Activated CD4-positive, alpha-beta T cell treated with anti-CD3 and anti-CD28 coated beads, Interleukin-2, amount 50 U/mL, for 24 hours (primary cell): ENCODE measurements around the gene COPG2.
"Not testable (repeated sequence)": the region's sequence is repeated elsewhere in the genome, so short reads cannot be mapped to it uniquely, and the experiment has no call there.

Experiments used
- DNase-seq, 2 donors: peaks; one replicate each; pipeline ENCODE4 v3.0.0-alpha.2; 2020; ENCODE audit warnings: low read depth in 1 of 2, low spot score in 1 of 2

The COPG2 gene

DNA sequence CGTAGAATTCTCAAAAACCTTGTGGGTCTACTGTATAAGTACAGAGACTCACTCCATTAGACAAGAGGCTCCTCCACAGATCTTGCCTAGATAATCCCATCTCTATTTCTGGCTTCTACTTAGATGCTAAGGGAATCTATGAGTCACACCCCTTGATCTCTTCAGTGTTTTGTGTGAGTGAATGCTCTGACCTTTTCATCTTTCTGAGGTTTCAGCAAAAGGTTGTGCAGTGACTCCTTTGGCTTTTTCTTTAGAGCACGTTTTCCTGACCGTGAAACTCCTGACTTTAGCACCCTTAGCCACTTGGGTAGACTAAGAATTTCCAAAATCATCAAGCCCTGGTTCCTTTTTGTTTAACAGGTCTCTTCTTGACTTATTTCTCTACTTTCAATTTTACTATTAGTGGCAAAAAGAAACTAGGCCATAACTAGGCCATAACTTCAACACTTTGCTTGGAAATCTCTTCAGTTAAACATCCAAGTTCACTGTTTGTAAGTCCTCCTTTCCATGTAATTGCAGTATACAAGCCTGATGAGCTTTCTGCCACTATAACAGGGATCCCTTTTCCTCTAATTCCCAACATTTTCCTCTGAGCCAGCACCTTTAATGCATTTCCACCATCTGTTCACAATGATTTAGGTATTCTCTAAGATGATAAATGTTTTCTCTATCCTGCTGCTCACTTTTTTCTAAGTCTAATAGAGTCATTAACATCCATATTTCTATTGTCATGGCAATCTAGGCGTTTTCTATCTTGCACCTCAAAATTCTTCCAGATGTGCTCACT is 19.4 kb downstream of the COPG2 start:
- DNase-seq, result peak in 1 of 2 donors; percentile 32

DNA sequence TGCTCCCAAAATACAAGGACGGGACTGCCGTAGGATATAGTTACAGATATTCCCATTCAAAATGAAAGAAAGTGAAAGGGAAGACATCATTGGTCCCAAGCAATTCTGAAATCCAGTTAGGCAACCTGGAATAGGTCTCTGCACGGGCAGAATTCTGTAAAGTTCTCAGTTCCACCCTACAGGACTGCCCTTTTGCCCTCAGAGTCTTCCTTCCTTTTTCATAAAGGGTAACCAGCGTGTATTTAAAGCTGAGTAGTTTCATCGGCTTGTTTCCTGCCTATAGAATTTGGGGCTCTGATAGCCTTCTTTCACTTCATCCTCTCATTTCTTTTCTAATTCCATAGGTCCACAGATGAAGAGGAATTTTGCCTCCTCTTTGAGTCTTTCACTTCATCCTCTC is 20.0 kb downstream of the COPG2 start:
- DNase-seq, result no peak

- no peak for DNase-seq
Observed at GRCh38 chr7:130642383-130642782, 26.2 kb downstream of the COPG2 start.

- no peak for DNase-seq
Observed at GRCh38 chr7:130641497-130641896, 27.1 kb downstream of the COPG2 start.

DNA sequence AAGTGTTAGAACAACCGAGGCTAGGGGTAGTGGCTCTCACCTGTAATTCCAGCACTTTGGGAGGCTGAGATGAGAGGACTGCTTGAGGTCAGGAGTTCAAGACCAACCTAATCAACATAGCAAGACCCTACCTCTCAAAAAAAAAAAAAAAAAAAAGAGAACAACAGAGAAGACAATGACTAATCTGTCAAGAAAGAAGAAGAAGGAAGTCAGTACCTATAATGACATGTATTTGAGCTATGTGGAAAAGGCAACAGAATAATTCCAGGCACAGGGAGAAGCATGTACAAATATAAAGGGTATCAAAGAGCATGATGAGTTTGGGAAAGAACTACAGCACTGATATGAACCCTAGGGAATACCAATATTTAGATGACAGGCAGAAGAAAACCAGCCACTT is 27.5 kb downstream of the COPG2 start:
- no peak for DNase-seq

- DNase-seq, result no peak
Observed at GRCh38 chr7:130639388-130639787, 29.2 kb downstream of the COPG2 start.

- no peak for DNase-seq
Observed at GRCh38 chr7:130632111-130632510, 36.4 kb downstream of the COPG2 start.

- DNase-seq, result no peak
Observed at GRCh38 chr7:130628901-130629300, 39.6 kb downstream of the COPG2 start.

DNA sequence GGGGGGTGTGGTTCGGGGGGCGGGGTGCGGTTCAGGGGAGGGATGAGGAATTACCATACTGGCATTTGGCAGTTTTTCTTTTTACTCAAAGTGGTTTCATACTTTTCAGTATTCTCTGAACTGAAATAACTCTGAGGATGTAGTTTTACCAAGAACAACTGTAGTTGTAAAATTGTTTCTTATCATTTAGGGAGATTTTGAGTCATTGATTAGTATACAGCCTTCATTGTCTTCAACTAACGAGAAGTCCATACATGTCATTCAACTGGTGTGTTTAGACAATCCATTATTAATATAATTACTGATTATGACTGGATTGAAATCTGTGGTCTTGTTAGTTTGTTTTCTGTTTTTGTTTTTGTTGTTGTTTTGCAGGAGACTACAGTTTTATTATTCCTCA is 40.8 kb downstream of the COPG2 start:
- no peak for DNase-seq

DNA sequence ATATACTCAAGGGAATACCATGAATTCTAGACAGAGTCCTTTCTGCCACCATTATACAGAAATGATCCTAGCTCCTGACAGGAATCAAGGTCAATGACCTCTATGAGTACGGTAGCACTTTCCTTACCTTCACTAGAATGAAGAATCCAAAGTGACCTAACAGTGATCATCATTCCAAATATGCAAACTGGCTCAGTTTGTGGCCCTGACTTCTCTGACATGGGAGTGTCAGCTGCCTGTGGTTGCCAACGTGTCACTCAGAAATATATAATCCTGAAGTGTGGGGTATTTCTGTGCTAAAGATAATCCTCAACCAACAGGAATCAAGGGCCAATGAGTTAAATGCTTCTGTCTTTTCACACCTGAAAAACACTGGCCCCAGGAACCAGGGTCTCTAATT is 45.7 kb downstream of the COPG2 start:
- no peak for DNase-seq

DNA sequence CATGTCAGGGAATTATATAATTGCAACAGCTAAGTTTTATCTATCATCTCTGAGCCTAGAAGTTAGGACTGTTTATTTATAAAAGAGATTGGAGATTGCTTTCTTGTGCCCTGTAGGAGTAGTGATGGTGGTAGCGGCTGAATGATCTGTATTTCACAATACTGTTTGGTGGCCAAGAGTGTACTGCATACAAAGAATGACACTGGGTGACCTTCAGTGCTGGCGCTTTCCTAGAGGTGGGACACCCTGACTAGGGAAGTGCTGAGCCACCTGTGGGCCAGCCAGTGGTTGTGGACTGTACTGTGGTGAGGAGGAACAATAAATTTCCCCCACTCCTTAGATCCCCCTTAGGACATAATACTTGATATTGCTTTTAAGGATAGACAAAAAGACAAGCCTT is 53.0 kb downstream of the COPG2 start:
- no peak for DNase-seq

DNA sequence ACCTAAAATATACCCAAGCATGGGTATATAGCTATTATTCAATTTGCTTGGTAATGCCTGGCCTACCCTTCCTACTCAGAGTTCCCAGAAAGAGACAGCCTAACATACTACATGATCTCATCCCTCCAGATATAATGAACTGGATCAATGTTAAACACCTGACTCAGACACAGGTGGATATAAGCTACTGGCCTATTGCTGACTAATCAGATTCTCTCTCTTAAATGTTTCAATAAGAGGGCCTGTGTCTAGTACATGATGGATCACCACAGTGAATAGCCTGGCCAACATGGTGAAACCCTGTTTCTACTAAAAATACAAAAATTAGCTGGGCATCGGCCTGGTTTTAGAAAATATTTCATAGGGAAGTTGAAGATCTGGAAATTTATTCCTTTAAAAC is 54.1 kb downstream of the COPG2 start:
- DNase-seq, result no peak

- no peak for DNase-seq
Observed at GRCh38 chr7:130611218-130611617, 57.3 kb downstream of the COPG2 start.

DNA sequence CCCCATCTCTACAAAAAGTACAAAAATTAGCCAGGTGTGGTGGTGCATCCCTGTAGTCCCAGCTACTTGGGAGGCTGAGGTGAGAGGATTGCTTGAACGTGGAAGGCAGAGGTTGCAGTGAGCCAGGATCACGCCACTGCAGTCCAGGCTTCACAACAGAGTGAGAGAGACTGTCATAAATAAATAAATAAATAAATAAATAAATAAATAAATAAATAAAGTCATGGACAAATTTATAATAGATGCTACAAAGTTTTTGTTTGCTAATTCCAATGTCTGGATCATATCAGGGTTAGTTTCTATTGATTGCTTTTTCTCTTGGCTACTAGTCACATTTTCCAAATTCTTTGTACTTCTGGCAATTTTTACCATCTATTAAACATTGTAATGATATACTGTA is 61.5 kb downstream of the COPG2 start:
- DNase-seq, result not testable (repeated sequence)

GRCh38 chr7:130606161-130606560 is 62.4 kb downstream of the COPG2 start:
- DNase-seq, result no peak

DNA sequence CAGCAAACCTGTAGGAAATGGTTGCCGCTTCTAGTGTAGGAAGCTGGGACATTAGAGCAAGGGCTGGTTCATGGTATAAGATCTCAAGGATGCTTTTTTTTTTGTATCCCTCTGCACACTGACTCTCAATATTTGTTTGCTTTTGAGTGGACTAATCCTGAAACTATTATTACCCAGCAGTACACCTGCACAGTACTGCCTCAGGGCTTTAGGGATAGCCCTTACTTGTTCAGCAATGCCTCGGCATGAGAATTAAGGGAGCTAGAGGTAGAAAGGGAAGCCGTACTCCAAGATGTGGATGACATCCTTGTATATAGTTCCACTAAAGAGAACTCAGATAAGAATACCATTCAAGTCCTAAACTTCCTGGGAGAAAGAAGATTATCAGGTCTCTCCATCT is 70.5 kb downstream of the COPG2 start:
- DNase-seq, result no peak

GRCh38 chr7:130595986-130596385 is 72.6 kb downstream of the COPG2 start:
- no peak for DNase-seq

DNA sequence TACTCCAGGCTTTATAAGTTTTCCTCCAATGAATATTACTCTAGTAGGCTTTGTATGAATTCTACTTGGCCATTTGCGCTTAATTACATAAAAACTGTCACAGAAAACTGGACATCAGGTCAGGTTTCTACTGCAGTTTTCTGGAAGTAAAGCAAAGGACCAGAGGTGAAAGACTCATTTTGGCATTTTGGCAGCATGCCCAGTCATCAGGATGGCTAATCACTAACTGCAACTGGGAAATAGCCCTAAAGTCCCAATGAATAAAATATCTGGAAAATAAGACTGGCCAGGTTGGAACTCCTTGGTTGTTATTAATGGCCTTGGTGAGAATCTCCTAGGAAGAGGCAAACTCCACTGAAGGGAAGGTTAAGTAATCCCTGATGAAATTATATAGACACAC is 75.5 kb downstream of the COPG2 start:
- no peak for DNase-seq

DNA sequence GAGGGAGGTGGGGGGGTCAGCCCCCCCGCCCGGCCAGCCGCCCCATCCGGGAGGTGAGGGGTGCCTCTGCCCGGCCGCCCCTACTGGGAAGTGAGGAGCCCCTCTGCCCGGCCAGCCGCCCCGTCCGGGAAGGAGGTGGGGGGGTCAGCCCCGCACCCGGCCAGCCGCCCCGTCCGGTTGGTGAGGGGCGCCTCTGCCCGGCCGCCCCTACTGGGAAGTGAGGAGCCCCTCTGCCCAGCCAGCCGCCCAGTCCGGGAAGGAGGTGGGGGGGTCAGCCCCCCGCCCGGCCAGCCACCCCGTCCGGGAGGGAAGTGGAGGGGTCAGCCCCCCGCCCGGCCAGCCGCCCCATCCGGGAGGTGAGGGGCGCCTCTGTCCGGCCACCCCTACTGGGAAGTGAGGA is 77.1 kb downstream of the COPG2 start:
- not testable (repeated sequence) for DNase-seq

DNA sequence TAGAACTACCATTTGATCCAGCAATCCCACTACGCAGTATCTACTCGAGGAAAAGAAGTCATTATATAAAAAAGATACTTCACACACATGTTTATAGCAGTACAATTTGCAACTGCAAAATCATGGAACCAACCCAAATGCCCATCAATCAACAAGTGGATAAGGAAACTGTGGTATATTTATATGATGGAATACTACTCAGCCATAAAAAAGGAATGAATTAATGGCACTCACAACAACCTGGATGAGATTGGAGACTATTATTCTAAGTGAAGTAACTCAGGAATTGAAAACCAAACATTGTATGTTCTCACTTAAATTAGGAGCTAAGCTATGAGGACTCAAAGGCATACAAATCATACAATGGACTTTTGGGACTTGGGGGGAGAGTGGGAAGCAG is 82.6 kb downstream of the COPG2 start:
- DNase-seq, result not testable (repeated sequence)

DNA sequence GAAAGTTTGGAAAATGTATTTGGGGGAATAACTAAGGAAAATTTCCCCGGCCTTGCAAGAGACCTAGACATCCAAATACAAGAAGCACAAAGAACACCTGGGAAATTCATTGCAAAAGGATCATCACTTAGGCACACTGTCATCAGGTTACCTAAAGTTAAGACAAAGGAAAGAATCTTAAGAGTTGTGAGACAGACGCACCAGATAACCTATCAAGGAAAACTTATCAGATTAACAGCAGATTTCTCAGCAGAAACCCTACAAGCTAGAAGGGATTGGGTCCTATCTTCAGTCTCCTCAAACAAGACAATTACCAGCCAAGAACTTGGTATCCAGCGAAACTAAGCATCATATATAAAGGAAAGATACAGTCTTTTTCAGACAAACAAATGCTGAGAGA is 93.4 kb downstream of the COPG2 start:
- not testable (repeated sequence) for DNase-seq

- not testable (repeated sequence) for DNase-seq
Observed at GRCh38 chr7:130570144-130570543, 98.4 kb downstream of the COPG2 start.

GRCh38 chr7:130566898-130567280 is 101.7 kb downstream of the COPG2 start:
- no peak for DNase-seq
